ENCODE data around the gene SPOCK1.

Gene SPOCK1

GRCh38 chr5:137101544-137101943 lies 397.6 kb downstream of the SPOCK1 start:
- Histone ChIP-seq H3K27me3 (ENCODE audit: control insufficient read depth, insufficient read depth, low read length) (no peaks in the 10 kb centered on the region), H3K36me3 (ENCODE audit: control insufficient read depth, insufficient read depth, low read length) (no peaks in the 10 kb centered on the region), H3K9me3 (ENCODE audit: control insufficient read depth, low read length) (no peaks in the 10 kb centered on the region), H3K4me1 (ENCODE audit: control insufficient read depth, insufficient read depth, low read length) (no peaks in the 10 kb centered on the region), H3K9ac (ENCODE audit: low read length) (no peak overlapping the region), H3K4me3 (ENCODE audit: low read length) (no peak overlapping the region)

- H3K9ac ChIP-seq (ENCODE audit: low read length), result no peak overlapping the region
- H3K36me3 ChIP-seq (ENCODE audit: control insufficient read depth, insufficient read depth, low read length), result no peaks in the 10 kb centered on the region
- no peaks in the 10 kb centered on the region for H3K9me3 ChIP-seq (ENCODE audit: control insufficient read depth, low read length)
Observed at GRCh38 chr5:137099651-137100050, 399.5 kb downstream of the SPOCK1 start.

DNA sequence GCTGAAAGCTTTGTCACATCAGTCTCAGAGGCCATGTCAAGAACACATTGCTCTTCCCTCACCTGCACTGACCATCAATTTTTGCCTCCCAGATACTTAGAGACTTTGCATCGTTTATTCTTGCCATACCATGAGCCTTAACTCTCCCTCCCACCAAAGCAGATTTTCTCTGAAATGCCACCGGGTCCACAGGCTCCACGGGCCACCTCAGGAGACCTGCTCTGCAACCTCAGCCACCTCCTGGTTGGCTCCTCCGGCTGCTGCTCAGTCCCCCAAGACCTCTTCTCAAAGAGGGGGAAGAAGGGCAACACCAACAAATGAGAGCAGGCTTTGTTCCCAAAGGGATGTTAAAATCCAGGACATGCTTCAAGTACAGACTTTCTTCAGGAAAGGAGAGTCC lies 400.5 kb downstream of the SPOCK1 start:
- H3K4me1 ChIP-seq (ENCODE audit: control insufficient read depth, insufficient read depth, low read length), result no peaks in the 10 kb centered on the region
- no peak overlapping the region for H3K4me3 ChIP-seq (ENCODE audit: low read length)

More at GRCh38 chr5:137099651-137100050, 399.5 kb downstream of the SPOCK1 start:
- Histone ChIP-seq H3K27me3 (ENCODE audit: control insufficient read depth, insufficient read depth, low read length) (no peaks in the 10 kb centered on the region), H3K4me3 (ENCODE audit: low read length) (no peak overlapping the region), H3K4me1 (ENCODE audit: control insufficient read depth, insufficient read depth, low read length) (no peaks in the 10 kb centered on the region)

GRCh38 chr5:137098238-137098637 lies 400.9 kb downstream of the SPOCK1 start:
- H3K4me3 ChIP-seq (ENCODE audit: low read length), result no peak overlapping the region
- no peaks in the 10 kb centered on the region for H3K9me3 ChIP-seq (ENCODE audit: control insufficient read depth, low read length)
- no peaks in the 10 kb centered on the region for H3K36me3 ChIP-seq (ENCODE audit: control insufficient read depth, insufficient read depth, low read length)
- H3K4me1 ChIP-seq (ENCODE audit: control insufficient read depth, insufficient read depth, low read length), result no peaks in the 10 kb centered on the region
- no peak overlapping the region for H3K9ac ChIP-seq (ENCODE audit: low read length)
- H3K27me3 ChIP-seq (ENCODE audit: control insufficient read depth, insufficient read depth, low read length), result no peaks in the 10 kb centered on the region

More for the DNA sequence above, 400.5 kb downstream of the SPOCK1 start:
- Histone ChIP-seq H3K9me3 (ENCODE audit: control insufficient read depth, low read length) (no peaks in the 10 kb centered on the region), H3K9ac (ENCODE audit: low read length) (no peak overlapping the region), H3K27me3 (ENCODE audit: control insufficient read depth, insufficient read depth, low read length) (no peaks in the 10 kb centered on the region), H3K36me3 (ENCODE audit: control insufficient read depth, insufficient read depth, low read length) (no peaks in the 10 kb centered on the region)

GRCh38 chr5:137097203-137097602 lies 401.9 kb downstream of the SPOCK1 start:
- Histone ChIP-seq H3K9me3 (ENCODE audit: control insufficient read depth, low read length) (no peaks in the 10 kb centered on the region), H3K4me3 (ENCODE audit: low read length) (no peak overlapping the region), H3K27me3 (ENCODE audit: control insufficient read depth, insufficient read depth, low read length) (no peaks in the 10 kb centered on the region), H3K36me3 (ENCODE audit: control insufficient read depth, insufficient read depth, low read length) (no peaks in the 10 kb centered on the region), H3K4me1 (ENCODE audit: control insufficient read depth, insufficient read depth, low read length) (no peaks in the 10 kb centered on the region), H3K9ac (ENCODE audit: low read length) (no peak overlapping the region)

- no peaks in the 10 kb centered on the region for H3K36me3 ChIP-seq (ENCODE audit: control insufficient read depth, insufficient read depth, low read length)
- no peaks in the 10 kb centered on the region for H3K27me3 ChIP-seq (ENCODE audit: control insufficient read depth, insufficient read depth, low read length)
- H3K9me3 ChIP-seq (ENCODE audit: control insufficient read depth, low read length), result no peaks in the 10 kb centered on the region
- H3K4me3 ChIP-seq (ENCODE audit: low read length), result no peak overlapping the region
- no peak overlapping the region for H3K9ac ChIP-seq (ENCODE audit: low read length)
- no peaks in the 10 kb centered on the region for H3K4me1 ChIP-seq (ENCODE audit: control insufficient read depth, insufficient read depth, low read length)
Observed at GRCh38 chr5:137096149-137097103, 402.7 kb downstream of the SPOCK1 start.

- Histone ChIP-seq H3K9me3 (ENCODE audit: control insufficient read depth, low read length) (no peaks in the 10 kb centered on the region), H3K9ac (ENCODE audit: low read length) (no peak overlapping the region), H3K27me3 (ENCODE audit: control insufficient read depth, insufficient read depth, low read length) (no peaks in the 10 kb centered on the region), H3K36me3 (ENCODE audit: control insufficient read depth, insufficient read depth, low read length) (no peaks in the 10 kb centered on the region), H3K4me3 (ENCODE audit: low read length) (no peak overlapping the region), H3K4me1 (ENCODE audit: control insufficient read depth, insufficient read depth, low read length) (no peaks in the 10 kb centered on the region)
Observed at GRCh38 chr5:137095597-137095996, 403.5 kb downstream of the SPOCK1 start.

GRCh38 chr5:137092831-137093230 lies 406.3 kb downstream of the SPOCK1 start:
- H3K27me3 ChIP-seq (ENCODE audit: control insufficient read depth, insufficient read depth, low read length), result no peaks in the 10 kb centered on the region
- H3K4me3 ChIP-seq (ENCODE audit: low read length), result no peak overlapping the region
- H3K9ac ChIP-seq (ENCODE audit: low read length), result no peak overlapping the region
- H3K36me3 ChIP-seq (ENCODE audit: control insufficient read depth, insufficient read depth, low read length), result no peaks in the 10 kb centered on the region
- H3K4me1 ChIP-seq (ENCODE audit: control insufficient read depth, insufficient read depth, low read length), result no peaks in the 10 kb centered on the region
- H3K9me3 ChIP-seq (ENCODE audit: control insufficient read depth, low read length), result no peaks in the 10 kb centered on the region

GRCh38 chr5:137091472-137091871 lies 407.7 kb downstream of the SPOCK1 start:
- no peaks in the 10 kb centered on the region for H3K9me3 ChIP-seq (ENCODE audit: control insufficient read depth, low read length)
- no peaks in the 10 kb centered on the region for H3K36me3 ChIP-seq (ENCODE audit: control insufficient read depth, insufficient read depth, low read length)
- no peaks in the 10 kb centered on the region for H3K4me1 ChIP-seq (ENCODE audit: control insufficient read depth, insufficient read depth, low read length)
- H3K4me3 ChIP-seq (ENCODE audit: low read length), result no peak overlapping the region
- no peaks in the 10 kb centered on the region for H3K27me3 ChIP-seq (ENCODE audit: control insufficient read depth, insufficient read depth, low read length)
- no peak overlapping the region for H3K9ac ChIP-seq (ENCODE audit: low read length)

DNA sequence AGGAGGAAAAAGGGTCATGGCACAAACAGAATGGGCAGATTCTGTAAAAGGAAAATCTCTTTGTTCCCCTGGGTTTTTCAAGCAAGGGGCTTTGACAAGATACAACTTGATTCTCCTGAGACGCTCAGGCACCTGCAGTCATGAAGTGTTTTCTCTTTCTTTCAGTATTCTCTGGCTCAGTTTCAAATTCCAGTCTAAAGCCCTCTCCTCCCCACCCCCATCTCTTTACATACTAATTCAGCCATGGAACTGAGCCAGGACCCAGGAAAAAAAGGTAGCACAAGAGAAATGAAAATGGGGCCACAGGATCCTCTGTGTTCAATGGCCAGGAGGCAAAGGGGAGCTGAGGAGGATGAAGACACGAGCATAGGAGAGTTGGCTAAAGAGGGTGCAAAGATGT lies 408.4 kb downstream of the SPOCK1 start:
- H3K9me3 ChIP-seq (ENCODE audit: control insufficient read depth, low read length), result no peaks in the 10 kb centered on the region
- H3K4me3 ChIP-seq (ENCODE audit: low read length), result no peak overlapping the region
- H3K9ac ChIP-seq (ENCODE audit: low read length), result no peak overlapping the region
- H3K4me1 ChIP-seq (ENCODE audit: control insufficient read depth, insufficient read depth, low read length), result no peaks in the 10 kb centered on the region
- no peaks in the 10 kb centered on the region for H3K27me3 ChIP-seq (ENCODE audit: control insufficient read depth, insufficient read depth, low read length)
- H3K36me3 ChIP-seq (ENCODE audit: control insufficient read depth, insufficient read depth, low read length), result no peaks in the 10 kb centered on the region

DNA sequence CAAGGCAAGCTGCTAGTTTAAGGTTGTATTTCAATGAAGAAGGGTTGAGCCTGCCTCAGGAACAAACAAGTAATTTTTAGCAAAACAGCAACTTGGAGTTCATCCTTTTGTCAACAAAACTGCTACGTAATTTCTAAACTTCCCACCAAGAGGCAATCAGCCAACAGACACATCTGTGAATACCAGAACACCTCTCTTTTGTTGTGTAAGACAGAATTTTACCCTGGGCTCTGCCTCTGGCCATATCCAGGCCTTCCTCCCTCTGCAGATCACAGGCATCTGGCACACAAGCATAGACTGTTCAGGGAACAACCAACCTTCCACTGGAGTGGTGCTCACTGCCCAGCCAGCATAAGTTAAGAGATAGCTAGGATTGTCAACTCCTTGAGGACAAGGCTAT lies 409.0 kb downstream of the SPOCK1 start:
- H3K36me3 ChIP-seq (ENCODE audit: control insufficient read depth, insufficient read depth, low read length), result no peaks in the 10 kb centered on the region

DNA sequence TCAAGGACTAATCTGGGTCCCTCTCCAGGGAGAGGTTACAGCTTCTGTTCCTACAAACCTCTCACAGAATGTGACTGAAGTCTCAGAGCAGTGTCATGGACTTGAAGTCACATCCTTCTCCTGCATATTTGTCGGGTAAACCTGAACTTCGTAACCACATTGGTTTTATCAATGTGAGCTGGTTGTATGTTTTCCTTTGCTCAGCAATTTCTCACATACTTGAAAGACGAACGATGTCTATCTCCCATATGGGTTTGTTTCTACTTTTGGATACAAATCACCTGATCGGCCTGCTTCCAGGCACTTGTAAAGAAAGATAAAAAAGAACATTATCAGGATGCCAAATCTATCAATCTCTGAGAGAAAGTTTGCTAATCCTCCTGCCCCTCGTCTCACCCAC lies 411.0 kb downstream of the SPOCK1 start:
- H3K4me1 ChIP-seq (ENCODE audit: control insufficient read depth, insufficient read depth, low read length), result no peaks in the 10 kb centered on the region
- H3K36me3 ChIP-seq (ENCODE audit: control insufficient read depth, insufficient read depth, low read length), result no peaks in the 10 kb centered on the region
- no peaks in the 10 kb centered on the region for H3K27me3 ChIP-seq (ENCODE audit: control insufficient read depth, insufficient read depth, low read length)
- no peak overlapping the region for H3K4me3 ChIP-seq (ENCODE audit: low read length)
- H3K9ac ChIP-seq (ENCODE audit: low read length), result no peak overlapping the region
- no peaks in the 10 kb centered on the region for H3K9me3 ChIP-seq (ENCODE audit: control insufficient read depth, low read length)

More for the DNA sequence above, 409.0 kb downstream of the SPOCK1 start:
- Histone ChIP-seq H3K27me3 (ENCODE audit: control insufficient read depth, insufficient read depth, low read length) (no peaks in the 10 kb centered on the region), H3K4me3 (ENCODE audit: low read length) (no peak overlapping the region), H3K9me3 (ENCODE audit: control insufficient read depth, low read length) (no peaks in the 10 kb centered on the region), H3K9ac (ENCODE audit: low read length) (no peak overlapping the region), H3K4me1 (ENCODE audit: control insufficient read depth, insufficient read depth, low read length) (no peaks in the 10 kb centered on the region)

All from mucosa of stomach (tissue), 1 donor.